IMR-90 (cell line): Measurements from ENCODE around the gene CAP2. TPM values are rescaled to one million over a fixed set of nuclear protein-coding genes. Genes with fewer than 3 reads are reported as not detected.

Source experiments
- ATAC-seq: fragments of 200-7000 bp; cut with Tn5 transposase; 2 replicates; pipeline ENCODE4 v1.9.1; 2020; ENCODE audit warnings: low read depth, mild to moderate bottlenecking, moderate library complexity
- BruUV-seq: library from RNA; stranded (reverse); fragments of 400-500 nt; replicated peaks from 2 replicates; lab custom pipeline; 2021; lab: Mats Ljungman, UMichigan
- CTCF ChIA-PET: fragments of 300-600 bp; formaldehyde crosslinking; extraction: SDS; loops from one replicate; lab custom pipeline; 2021; ENCODE audit warnings: antibody characterized with exemption; lab: Yijun Ruan, JAX
- POLR2A ChIA-PET: fragments of 300-600 bp; sonication (Branson Sonifier 250); formaldehyde crosslinking; loops from one replicate; lab custom pipeline; 2022; ENCODE audit warnings: antibody characterized with exemption; ENCODE audit not compliant: unreplicated experiment; lab: Charles Lee
- DNase-seq: peaks from one replicate; pipeline ENCODE4 v3.0.0; 2013
- H2AFZ ChIP-seq: replicated peaks from 2 replicates; pipeline ENCODE3; 2013; ENCODE audit warnings: low read length, mild to moderate bottlenecking; ENCODE audit not compliant: poor library complexity
- H2AK5ac ChIP-seq: 2 replicates; pipeline ENCODE4 v1.6.1; 2013; ENCODE audit warnings: low read depth, low read length, inconsistent platforms
- H2AK9ac ChIP-seq: replicated peaks from 2 replicates; pipeline ENCODE3; 2013; ENCODE audit warnings: mild to moderate bottlenecking, low read depth, low read length, moderate library complexity; ENCODE audit not compliant: poor library complexity
- H2BK120ac ChIP-seq: 2 replicates; pipeline ENCODE4 v1.6.1; 2013; ENCODE audit warnings: low read depth, low read length, inconsistent platforms
- H2BK15ac ChIP-seq: 3 replicates; pipeline ENCODE4 v1.6.1; 2013; ENCODE audit warnings: low read depth, low read length, inconsistent platforms
- H2BK20ac ChIP-seq: 2 replicates; pipeline ENCODE4 v1.6.1; 2013; ENCODE audit warnings: low read depth, mild to moderate bottlenecking, inconsistent platforms, low read length, moderate library complexity
- H2BK5ac ChIP-seq: 2 replicates; pipeline ENCODE4 v1.6.1; 2013; ENCODE audit warnings: mild to moderate bottlenecking, low read depth, low read length, inconsistent platforms; ENCODE audit not compliant: poor library complexity, severe bottlenecking
- H3K14ac ChIP-seq: replicated peaks from 2 replicates; pipeline ENCODE4 v1.6.1; 2013; ENCODE audit warnings: low read depth, low read length, inconsistent platforms
- H3K18ac ChIP-seq: 2 replicates; pipeline ENCODE4 v1.6.1; 2013; ENCODE audit warnings: low read depth, low read length, control low read depth
- H3K23ac ChIP-seq: 2 replicates; pipeline ENCODE4 v1.6.1; 2013; ENCODE audit warnings: low read depth, low read length, inconsistent platforms
- H3K27ac ChIP-seq: 2 replicates; pipeline ENCODE4 v1.5.1; 2013; ENCODE audit warnings: mild to moderate bottlenecking, control low read depth, low read length; ENCODE audit not compliant: insufficient read depth
- H3K27me3 ChIP-seq: 2 replicates; pipeline ENCODE4 v1.6.1; 2013; ENCODE audit warnings: low read length; ENCODE audit not compliant: control insufficient read depth, insufficient read depth
- H3K36me3 ChIP-seq: 2 replicates; pipeline ENCODE4 v1.6.1; 2013; ENCODE audit warnings: low read length, mixed read lengths; ENCODE audit not compliant: control insufficient read depth, insufficient read depth
- H3K4ac ChIP-seq: 2 replicates; pipeline ENCODE4 v1.6.1; 2013; ENCODE audit warnings: low read depth, low read length, inconsistent platforms
- H3K4me1 ChIP-seq: 2 replicates; pipeline ENCODE4 v1.6.1; 2013; ENCODE audit warnings: low read length, mixed read lengths; ENCODE audit not compliant: control insufficient read depth, insufficient read depth
- H3K4me2 ChIP-seq: 2 replicates; pipeline ENCODE4 v1.6.1; 2013; ENCODE audit warnings: low read depth, mild to moderate bottlenecking, control low read depth, low read length, moderate library complexity
- H3K4me3 ChIP-seq: 2 replicates; pipeline ENCODE4 v1.5.1; 2013; ENCODE audit warnings: low read depth, mild to moderate bottlenecking, control low read depth, low read length, moderate library complexity; ENCODE audit not compliant: insufficient read depth
- H3K56ac ChIP-seq: 2 replicates; pipeline ENCODE4 v1.6.1; 2013; ENCODE audit warnings: low read length, inconsistent platforms; ENCODE audit not compliant: insufficient read depth; ENCODE audit errors: extremely low read depth
- H3K79me1 ChIP-seq, 2 experiments: 2 replicates each; pipeline ENCODE4 v1.6.1; 2013; ENCODE audit warnings: low read length in 2 of 2, inconsistent platforms in 1 of 2, low read depth in 1 of 2
- H3K9ac ChIP-seq: 2 replicates; pipeline ENCODE4 v1.6.1; 2013; ENCODE audit warnings: low read depth, low read length, control low read depth
- H3K9me1 ChIP-seq: 2 replicates; pipeline ENCODE4 v1.6.1; 2013; ENCODE audit warnings: low read length, inconsistent platforms; ENCODE audit not compliant: insufficient read depth
- H3K9me3 ChIP-seq: 2 replicates; pipeline ENCODE4 v1.6.1; 2013; ENCODE audit warnings: low read length; ENCODE audit not compliant: control insufficient read depth, insufficient read depth
- H4K20me1 ChIP-seq: 2 replicates; pipeline ENCODE4 v1.6.1; 2013; ENCODE audit warnings: low read length, inconsistent platforms; ENCODE audit not compliant: insufficient read depth
- H4K5ac ChIP-seq: 2 replicates; pipeline ENCODE4 v1.6.1; 2013; ENCODE audit warnings: mild to moderate bottlenecking, low read depth, low read length, control low read depth
- H4K8ac ChIP-seq, 2 experiments: 2 replicates each; pipeline ENCODE4 v1.6.1; 2013; ENCODE audit warnings: low read depth in 2 of 2, low read length in 2 of 2, control low read depth in 1 of 2, inconsistent platforms in 1 of 2
- H4K91ac ChIP-seq: 2 replicates; pipeline ENCODE4 v1.6.1; 2013; ENCODE audit warnings: low read depth, low read length, inconsistent platforms; ENCODE audit not compliant: insufficient read depth
- CEBPB ChIP-seq: IDR thresholded peaks from 2 replicates; pipeline ENCODE4 v1.6.1; 2012; ENCODE audit warnings: low read depth, low read length, improper control_type of control experiment
- MAFK ChIP-seq: IDR thresholded peaks from 2 replicates; pipeline ENCODE4 v1.6.1; 2012; ENCODE audit warnings: low read depth, low read length, improper control_type of control experiment
- MXI1 ChIP-seq: IDR thresholded peaks from 2 replicates; pipeline ENCODE4 v1.6.1; 2012; ENCODE audit warnings: low read depth, mild to moderate bottlenecking, low read length, moderate library complexity, borderline replicate concordance
- RAD21 ChIP-seq: IDR thresholded peaks from 2 replicates; pipeline ENCODE4 v1.6.1; 2012; ENCODE audit warnings: low read length, improper control_type of control experiment
- SMC3 ChIP-seq: fragments of 150-350 bp; IDR thresholded peaks from 2 replicates; pipeline ENCODE4 v1.6.1; 2016; ENCODE audit warnings: low read depth, mild to moderate bottlenecking, antibody characterized with exemption, low read length, moderate library complexity
- WGBS, 2 experiments: methylation state at CpG; one replicate each; pipeline versions ENCODE4 v1.1.5 to v1.1.7; 2013; ENCODE audit warnings: missing lambda C conversion rate in 2 of 2; ENCODE audit not compliant: insufficient read length in 1 of 2; ENCODE audit errors: extremely low coverage in 2 of 2; 5-methylcytosine and 5-hydroxymethylcytosine counted together
- dilution Hi-C: fragments of 300-500 bp; cut with HindIII; formaldehyde crosslinking; loops from one replicate; pipeline ENCODE4 v1.14.3; 2018; ENCODE audit warnings: low sequenced_read_pairs; ENCODE audit not compliant: unreplicated experiment
- in situ Hi-C: fragments of 300-500 bp; cut with MboI; formaldehyde crosslinking; loops from 3 replicates; pipeline ENCODE4 v1.14.3; 2019; ENCODE audit warnings: low sequenced_read_pairs, inconsistent platforms, mixed read lengths
- intact Hi-C: fragments of 100-400 bp; cut with micrococcal nuclease; formaldehyde crosslinking; loops from 2 replicates; pipeline ENCODE4 v1.10.0; 2022
- polyA plus RNA-seq, 3 experiments: library from polyadenylated mRNA; depleted of rRNA; stranded (reverse); fragments of >200 nt; gene quantifications; 2 replicates each; pipeline ENCODE4 v1.2.3, GENCODE V29; 2012; ENCODE audit warnings: low replicate concordance in 1 of 3
- total RNA-seq: library from RNA; depleted of rRNA; stranded (reverse); fragments of >200 nt; gene quantifications from 2 replicates; pipeline ENCODE4 v1.2.3, GENCODE V29; 2012

Gene CAP2
- total and polyA plus RNA-seq, 2 of the 4 experiments (the other 2 are of a cell fraction) = 14.5 to 27.5 TPM

DNA sequence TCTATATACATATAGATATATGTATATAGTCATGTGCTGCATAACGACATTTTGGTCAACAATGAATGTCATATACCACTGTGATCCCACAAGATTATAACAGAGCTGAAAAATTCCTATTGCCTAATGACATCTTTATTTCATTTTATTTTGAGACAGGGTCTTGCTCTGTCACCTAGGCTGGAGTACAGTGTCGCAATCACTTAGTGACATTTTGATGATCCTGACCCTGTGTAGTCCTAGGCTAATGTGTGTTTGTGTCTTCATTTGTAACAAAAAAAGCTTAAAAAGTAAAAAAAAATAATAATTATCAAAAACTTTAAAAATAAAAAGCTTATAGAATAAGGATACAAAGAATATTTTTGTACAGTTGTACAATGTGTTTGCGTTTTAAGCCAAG is 202.7 kb downstream of the CAP2 start:
- H2BK5ac ChIP-seq = no peak overlapping the region
- no CpG with 5 or more reads among the region's 3 CpGs for WGBS, 2 experiments
- H4K20me1 ChIP-seq = 0 out of 2 replicates have a peak, but pooled peaks cover under 1% of the 10 kb centered on the region
- no peak overlapping the region for H3K9ac ChIP-seq
- ChIA-PET CTCF (interaction anchor here (1.0 kb wide), 1 partner anchor 12 kb away, joined by 4 read pairs; no protein-coding TSS in a partner anchor), POLR2A (no interaction called here)
- no peaks in the 10 kb centered on the region for H3K36me3 ChIP-seq
- no peak overlapping the region for H2AK5ac ChIP-seq
- H2BK20ac ChIP-seq = no peak overlapping the region
- BruUV-seq = no TSS peak
- in situ Hi-C loops = no loop called here
- no peak overlapping the region for H3K4ac ChIP-seq
- dilution Hi-C loops = no loop called here
- DNase-seq (no peak), ATAC-seq (no peak)
- TF ChIP-seq SMC3 (no peak), MAFK (no peak), RAD21 (no peak), CEBPB (peak; percentile 68), MXI1 (no peak)
- no peak overlapping the region for H2BK15ac ChIP-seq
- no peak overlapping the region for H3K18ac ChIP-seq
- no peaks in the 10 kb centered on the region for H3K9me3 ChIP-seq
- no peak overlapping the region for H3K14ac ChIP-seq
- no peak overlapping the region for H4K5ac ChIP-seq
- no peak overlapping the region for H3K56ac ChIP-seq
- no peak overlapping the region for H3K4me3 ChIP-seq
- no peak overlapping the region for H2BK120ac ChIP-seq
- peaks cover 2% of the 10 kb centered on the region; the same call in 1 of the 2 replicates for H3K4me1 ChIP-seq
- no peak overlapping the region for H2AFZ ChIP-seq
- no peaks in the 10 kb centered on the region for H3K9me1 ChIP-seq
- H4K8ac ChIP-seq = no peak overlapping the region
- no peak overlapping the region for H3K23ac ChIP-seq
- no peaks in the 10 kb centered on the region for H3K27me3 ChIP-seq
- H3K27ac ChIP-seq = no peak overlapping the region
- H3K4me2 ChIP-seq = no peak overlapping the region
- no peak overlapping the region for H4K91ac ChIP-seq
- H3K79me1 ChIP-seq = peaks cover 2 to 3% of the 10 kb centered on the region in 2 experiments; a peak in 3 of 4 replicates
- intact Hi-C loops = no loop called here
- no peak overlapping the region for H2AK9ac ChIP-seq
